ENCODE data around the gene RAB40A.

The RAB40A gene, protein sequence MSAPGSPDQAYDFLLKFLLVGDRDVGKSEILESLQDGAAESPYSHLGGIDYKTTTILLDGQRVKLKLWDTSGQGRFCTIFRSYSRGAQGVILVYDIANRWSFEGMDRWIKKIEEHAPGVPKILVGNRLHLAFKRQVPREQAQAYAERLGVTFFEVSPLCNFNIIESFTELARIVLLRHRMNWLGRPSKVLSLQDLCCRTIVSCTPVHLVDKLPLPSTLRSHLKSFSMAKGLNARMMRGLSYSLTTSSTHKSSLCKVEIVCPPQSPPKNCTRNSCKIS

DNA sequence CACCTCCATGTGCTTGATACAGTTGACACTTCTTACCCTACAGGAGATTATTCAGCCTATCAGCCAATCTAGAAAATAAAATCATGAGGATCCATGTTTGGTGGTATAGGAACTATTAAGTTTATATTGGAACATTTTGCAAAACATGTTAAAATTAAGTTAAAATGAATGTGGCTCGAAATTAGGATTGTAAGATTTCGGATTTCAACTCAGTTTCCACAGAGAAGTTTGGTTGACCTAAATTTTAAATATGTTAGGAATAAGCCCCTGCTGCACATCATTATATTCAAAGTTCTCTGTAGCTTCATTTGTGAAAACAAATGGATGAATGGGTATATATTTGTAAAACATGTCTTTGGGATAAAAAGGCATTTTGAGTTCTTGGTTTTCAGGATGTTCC lies at the start of gene RAB40A:
RAB40A (minus strand) TSS at position 101 of the 400 bp plus-strand sequence. CDS start 18,733 bp downstream, outside the sequence.
- no peak for DNase-seq (ENCODE audit: low read depth in 4 of 4, low spot score in 1 of 4)

DNA sequence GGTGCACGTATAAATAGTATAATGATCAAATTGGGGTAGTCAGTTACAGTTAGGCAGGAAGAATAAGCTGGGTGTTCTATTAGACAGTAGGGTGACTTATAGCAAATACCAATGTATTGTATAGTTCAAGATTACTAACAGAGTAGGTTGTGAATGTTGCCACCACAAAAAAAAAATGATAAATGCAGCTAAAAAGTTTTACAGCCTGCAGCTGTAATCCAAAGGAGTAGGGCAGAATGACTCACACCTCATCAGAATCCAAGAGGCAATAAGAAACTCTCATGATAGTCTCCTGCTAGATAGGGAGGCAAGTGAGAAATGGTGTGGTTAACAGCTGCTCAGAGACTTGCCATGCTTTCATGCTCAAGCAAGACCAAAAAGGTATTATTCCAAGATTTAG lies 46.5 kb upstream of the RAB40A start:
- no peak for DNase-seq (ENCODE audit: low read depth in 4 of 4, low spot score in 1 of 4)

DNA sequence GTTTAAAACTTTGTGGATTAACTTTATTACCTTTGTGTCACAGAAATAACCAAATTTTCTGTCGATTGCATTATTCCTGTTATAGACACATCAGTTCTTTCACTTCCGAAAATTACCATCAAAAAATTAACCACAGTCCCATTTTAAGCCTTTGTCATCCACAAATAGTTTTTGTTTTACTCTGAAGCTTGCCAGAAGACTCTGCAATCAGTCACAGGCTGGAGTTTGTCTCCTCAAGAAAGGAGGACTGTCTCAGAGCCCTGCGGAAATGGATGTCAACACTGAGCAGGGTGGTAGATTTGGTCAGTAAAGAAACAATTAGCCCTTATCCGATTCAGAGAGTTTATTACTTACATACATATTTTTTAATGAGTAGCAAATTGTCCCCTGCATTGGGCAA lies 45.9 kb upstream of the RAB40A start:
- DNase-seq (ENCODE audit: low read depth in 4 of 4, low spot score in 1 of 4), result no peak

DNA sequence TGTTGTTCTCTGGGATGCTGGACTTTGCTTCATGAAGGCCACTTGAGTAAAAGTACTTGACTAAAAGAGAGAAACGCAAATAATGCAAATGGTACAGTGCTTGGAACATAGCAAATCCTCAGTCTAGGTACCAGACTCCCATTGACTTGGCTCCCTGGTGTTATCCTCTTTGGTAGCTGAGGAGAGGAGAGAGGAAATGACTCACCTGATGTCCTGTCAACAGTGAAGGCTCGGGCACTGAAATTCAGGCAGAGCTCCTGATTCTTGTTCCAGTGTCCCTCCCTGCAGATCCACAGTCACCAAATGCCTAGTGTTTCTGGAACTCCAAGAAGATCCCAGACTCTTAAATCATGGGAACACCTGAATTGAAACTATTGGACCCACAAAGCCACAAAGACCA lies 43.5 kb upstream of the RAB40A start:
- DNase-seq (ENCODE audit: low read depth in 4 of 4, low spot score in 1 of 4), result no peak

DNA sequence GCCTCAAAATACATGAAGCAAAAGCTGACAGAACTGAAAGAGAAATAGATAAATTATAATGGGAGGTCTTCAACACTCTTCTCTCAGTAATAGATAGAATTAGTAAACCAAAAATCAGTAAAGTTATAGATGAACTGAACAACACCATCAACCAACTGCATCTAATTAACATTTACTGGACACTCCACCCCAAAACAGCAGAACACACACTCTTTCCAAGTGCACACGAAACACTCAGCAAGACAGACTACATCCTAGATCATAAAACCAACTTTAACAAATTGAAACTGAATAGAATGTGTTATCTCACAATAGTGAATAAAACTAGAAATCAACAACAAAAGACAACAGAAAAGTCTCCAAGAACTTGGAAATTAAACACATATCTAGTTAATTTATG lies 41.0 kb upstream of the RAB40A start:
- DNase-seq (ENCODE audit: low read depth in 4 of 4, low spot score in 1 of 4), result no peak

DNA sequence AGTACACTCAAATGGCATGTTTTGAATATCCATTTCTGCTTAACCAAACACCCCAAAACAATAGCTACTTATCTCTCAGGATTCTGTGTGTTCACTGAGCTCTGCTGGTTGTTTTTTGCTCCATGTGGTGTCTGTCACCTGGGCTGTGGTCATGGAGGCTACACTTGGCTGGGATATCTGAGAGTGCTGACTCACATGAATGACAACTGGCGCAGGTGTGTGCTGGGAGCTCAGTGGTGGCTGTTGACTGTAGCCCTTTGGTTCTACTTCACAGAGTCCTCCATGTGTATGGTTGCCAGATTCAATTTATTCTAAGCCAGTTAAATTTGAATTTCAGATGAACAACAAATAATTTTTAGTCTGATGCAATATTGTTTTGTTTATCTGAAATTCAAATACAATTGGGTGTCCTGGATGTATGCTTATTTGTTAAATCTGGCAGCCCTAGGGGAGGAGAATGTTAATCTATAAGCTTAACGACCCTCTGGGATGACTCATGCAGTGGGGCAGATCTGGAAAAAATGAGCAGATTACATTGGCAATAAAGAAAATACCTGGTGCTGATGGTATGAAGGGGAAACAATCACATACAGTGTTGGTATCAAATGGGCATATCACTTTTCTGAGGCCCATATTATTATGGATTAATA lies 37.8 kb upstream of the RAB40A start:
- no peak for DNase-seq (ENCODE audit: low read depth in 4 of 4, low spot score in 1 of 4)

DNA sequence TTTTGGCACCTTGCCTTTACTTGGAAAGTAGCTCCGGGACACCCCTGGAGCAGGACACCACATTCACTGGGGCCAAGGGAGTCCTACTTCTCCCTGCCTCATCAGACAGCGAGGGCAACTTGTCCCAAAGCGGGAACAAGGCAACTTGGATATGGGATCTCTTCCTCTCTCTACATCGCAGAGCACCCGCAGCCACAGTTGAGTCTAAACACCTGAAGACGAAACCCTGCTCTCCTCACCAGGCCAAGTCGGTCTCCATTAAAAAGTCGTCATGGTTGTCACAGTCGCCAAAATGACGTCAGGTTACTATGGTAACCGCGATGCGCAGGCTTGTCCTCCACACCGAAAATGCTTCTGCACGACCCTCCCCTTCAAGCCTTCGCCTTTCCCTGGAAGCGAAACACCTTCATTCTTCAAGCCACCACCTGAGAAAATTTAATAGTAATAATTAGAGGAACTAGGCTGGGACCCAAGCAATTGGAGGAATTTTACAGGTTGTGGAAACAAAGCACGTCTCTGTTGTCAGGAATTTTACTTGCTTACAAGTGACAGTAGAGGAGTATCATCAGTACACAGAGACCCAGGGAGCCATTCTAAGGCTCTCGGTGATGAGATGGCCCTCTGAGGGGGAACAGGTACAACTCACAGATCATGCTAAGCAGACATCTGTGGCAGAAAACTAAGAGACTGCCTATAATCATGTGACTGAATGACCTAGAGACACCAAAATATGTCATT lies 35.6 kb upstream of the RAB40A start:
- peak; percentile 24 to 49 (median 36) for DNase-seq (ENCODE audit: low read depth in 4 of 4, low spot score in 1 of 4)

DNA sequence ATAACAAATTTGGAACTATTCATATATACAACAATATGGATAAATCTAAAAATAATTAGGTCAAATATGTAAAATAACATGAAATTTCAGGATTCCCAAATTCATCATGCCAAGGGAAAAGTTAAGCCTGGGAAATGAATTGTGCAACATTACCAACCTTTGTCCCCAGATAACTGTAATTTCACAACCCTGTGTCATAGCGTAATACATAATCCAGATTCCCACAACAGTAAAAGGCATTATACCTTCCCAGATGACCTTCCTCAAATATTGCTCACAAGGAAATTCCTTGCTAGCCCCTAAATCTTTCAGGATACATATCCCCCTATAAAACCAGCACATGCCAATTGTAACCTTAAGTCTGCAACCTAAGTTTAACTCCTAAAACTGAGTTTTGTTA lies 32.9 kb upstream of the RAB40A start:
- no peak for DNase-seq (ENCODE audit: low read depth in 4 of 4, low spot score in 1 of 4)

DNA sequence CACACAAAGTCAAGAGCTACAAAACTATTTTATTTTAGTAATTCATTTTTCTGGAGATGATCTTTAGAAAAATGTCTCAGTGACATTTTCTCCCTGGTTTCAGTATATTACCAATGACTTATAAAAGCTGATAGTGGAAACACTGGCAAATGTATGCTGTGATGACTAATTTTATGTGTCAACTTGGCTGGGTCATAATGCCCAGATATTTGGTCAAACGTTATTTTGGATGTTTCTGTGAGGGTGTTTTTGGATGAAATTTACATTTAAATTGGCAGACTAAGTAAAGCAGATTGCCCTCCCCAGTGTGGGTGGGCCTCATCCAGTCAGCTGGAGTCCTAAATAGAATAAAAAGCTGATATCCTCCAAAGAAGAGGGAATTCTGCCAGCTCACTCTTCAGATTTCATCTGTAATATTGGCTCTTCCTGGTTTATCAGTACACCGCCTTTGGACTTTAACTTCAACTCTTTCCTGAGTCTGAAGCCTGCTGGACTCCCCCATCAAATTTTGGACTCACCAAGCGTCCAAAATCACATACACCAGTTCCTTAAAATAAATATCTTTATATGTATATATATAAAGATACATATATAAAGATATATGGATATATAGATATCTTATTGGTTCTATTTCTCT lies 31.2 kb upstream of the RAB40A start:
- no peak for DNase-seq (ENCODE audit: low read depth in 4 of 4, low spot score in 1 of 4)

DNA sequence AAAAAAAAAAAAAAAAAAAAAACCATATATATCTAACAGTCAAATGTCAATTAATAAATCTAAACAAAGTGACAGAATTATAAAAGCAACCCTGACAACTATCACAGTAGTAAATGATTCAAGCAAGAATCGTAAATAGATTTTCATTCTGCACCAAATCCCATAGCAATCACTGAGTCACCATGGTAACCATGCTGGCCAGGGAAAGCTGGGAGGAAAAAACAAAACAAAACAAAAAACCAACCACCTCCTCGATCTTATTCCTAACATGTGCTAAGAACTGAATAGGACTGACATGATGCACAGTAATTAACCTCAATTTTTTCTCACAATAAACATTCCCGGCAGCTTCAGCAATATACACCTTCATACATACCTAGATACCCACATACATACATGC lies 30.6 kb upstream of the RAB40A start:
- DNase-seq (ENCODE audit: low read depth in 4 of 4, low spot score in 1 of 4), result no peak

DNA sequence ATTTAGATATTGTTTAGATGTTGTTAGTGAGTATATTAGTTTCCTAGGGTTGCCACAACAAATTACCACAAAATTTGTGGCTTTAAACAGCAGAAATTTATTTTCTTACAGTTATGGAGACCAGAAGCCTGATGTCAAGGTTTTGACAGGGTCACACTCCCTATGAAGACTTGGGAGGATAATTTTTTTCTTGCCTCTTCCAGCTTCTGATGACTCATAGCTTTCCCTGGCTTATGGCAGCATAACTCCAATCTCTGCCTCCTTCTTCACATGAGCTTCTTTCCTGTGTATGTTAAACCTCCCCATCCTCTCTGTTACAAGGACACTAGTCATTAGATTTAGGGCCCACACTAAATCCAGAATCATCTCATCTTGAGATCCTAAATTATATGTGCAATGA lies 20.9 kb upstream of the RAB40A start:
- DNase-seq (ENCODE audit: low read depth in 4 of 4, low spot score in 1 of 4), result no peak

DNA sequence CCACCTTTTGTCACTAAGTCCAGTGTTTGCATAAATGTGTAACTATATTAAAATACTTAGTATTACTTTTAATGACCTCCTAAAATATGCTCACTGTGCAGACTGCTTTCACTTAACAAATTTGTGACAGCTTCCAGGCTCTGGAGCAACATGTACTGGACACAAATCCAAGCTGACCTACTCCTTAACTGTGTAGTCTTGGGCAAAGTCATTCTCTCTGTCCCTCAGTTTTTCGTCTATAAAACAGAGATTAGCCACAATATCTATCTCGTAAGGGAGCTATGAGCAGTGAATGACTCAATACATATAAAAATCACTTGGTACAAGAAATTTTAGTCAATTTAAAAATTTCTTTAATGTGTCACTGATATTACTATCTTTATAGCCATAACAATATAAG lies 20.4 kb upstream of the RAB40A start:
- no peak for DNase-seq (ENCODE audit: low read depth in 4 of 4, low spot score in 1 of 4)

DNA sequence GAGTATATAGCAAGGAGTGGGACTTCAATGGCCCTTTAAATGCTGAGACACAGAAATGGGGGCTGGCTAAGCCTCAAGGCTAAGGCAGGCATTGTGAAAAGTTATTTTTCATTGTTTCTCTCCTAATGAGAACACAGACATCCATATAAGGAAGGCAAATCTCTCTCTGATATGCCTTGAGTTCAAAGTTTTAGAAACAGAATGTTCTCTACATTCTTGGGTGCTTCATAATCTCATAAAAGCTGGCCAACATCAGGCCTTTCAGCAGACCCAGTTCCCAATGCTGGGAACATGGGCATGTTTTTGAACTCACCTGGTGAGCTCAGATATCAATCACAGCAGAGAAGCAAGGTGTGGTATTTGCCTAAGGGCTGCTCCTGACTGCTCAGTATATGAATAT lies 19.4 kb upstream of the RAB40A start:
- no peak for DNase-seq (ENCODE audit: low read depth in 4 of 4, low spot score in 1 of 4)

DNA sequence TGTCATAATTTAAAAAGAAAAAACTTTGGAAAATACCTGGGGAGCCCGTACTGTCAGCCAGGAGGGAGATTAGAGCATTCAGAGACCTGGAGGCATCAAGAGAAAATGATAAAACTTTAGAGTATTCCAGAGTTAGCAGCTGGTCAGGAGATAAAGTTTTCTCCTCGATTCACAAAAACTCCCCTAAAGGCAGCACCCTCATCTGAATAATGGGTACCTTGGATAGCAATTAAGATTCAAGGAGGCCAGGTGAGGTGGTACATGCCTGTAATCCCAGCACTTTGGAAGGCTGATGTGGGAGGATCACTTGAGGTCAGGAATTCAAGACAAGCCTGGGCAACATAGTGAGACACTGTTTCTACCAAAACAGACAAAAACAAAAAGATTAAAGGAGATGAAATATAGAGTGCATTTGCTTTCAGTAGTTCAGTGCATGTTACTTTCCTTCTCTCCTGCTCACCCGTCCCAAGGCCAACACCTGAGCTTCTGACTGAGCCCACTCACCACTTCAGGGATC lies 18.6 kb upstream of the RAB40A start:
- DNase-seq (ENCODE audit: low read depth in 4 of 4, low spot score in 1 of 4), result no peak

DNA sequence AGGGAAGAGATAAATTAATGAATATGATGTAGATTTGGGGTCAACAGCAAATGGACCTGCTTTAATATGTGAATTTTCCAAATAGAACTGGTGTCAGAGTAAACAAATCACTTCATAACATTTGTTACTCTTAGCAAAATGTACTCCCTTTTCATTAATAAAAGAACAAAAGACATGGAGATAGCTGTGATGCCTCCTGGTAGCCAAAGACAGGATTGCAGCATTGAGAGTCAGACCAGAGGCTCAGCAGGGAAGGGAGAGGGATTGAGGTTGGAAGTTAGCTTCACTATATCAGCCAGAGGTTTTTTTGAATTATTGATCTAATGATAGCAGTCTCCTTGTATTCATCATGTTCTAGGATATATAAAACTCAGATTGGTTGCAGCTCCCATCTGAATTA lies 17.4 kb upstream of the RAB40A start:
- DNase-seq (ENCODE audit: low read depth in 4 of 4, low spot score in 1 of 4), result no peak

DNA sequence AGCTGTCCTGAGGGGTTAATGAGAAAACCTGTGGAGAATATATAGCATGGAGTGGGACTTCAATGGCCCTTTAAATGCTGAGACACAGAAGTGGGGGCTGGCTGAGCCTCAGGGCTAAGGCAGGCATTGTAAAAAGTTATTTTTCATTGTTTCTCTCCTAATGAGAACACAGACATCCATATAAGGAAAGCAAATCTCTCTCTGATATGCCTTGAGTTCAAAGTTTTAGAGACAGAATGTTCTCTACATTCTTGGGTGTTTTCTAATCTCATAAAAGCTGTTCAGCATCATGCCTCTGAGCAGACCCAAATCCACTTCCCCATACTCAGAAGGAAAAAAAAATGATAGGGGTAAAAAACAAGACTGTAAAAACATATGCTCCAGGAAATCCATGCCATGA lies 16.8 kb upstream of the RAB40A start:
- no peak for DNase-seq (ENCODE audit: low read depth in 4 of 4, low spot score in 1 of 4)

DNA sequence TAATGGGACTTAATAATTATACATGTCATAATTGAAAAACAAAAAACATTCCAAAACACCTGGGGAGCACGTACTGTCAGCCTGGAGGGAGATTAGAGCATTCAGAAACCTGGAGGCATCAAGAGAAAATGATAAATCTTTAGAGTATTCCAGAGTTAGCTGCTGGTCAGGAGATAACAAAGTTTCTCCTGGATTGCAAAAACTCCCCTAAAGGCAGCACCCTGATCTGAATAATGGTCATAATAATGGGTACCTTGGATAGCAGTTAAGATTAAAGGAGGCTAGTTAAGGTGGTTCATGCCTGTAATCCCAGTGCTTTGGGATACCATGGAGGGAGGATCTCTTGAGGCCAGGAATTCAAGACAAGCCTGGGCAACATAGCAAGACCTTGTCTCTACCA lies 15.9 kb upstream of the RAB40A start:
- no peak for DNase-seq (ENCODE audit: low read depth in 4 of 4, low spot score in 1 of 4)

DNA sequence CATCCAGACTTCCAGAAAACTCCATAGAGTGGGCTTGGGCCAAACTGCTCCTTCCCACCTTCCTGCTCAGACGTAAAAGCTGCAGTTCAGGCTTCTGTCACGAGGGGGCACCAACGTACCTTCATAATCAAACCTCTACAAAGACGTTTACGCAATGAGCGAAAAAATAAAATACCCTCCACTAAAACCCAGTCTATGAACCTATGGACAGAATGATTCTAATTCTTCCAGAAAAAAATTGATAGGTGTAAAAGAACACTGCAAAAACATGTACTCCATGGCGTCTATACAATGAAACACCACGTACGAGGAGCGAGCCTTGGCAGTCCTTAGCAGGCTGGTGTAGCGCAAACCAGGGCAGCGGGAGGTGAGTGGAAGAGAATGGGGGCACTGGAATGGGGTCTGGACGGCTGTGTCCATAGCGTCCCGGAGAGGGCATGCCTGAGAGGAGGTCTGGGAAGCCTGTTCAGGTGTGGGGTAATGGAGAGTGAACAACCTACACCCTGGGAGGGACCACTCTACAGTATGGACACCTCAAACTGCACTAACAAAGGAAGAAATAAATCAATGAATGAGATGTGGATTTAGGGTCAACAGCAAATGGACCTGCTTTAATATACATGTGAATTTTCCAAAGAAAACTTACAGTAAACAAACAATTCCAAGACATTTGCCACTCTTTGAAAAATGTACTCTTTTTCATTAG lies 14.4 kb upstream of the RAB40A start:
- DNase-seq (ENCODE audit: low read depth in 4 of 4, low spot score in 1 of 4), result peak; percentile 35 to 67 (median 38)

DNA sequence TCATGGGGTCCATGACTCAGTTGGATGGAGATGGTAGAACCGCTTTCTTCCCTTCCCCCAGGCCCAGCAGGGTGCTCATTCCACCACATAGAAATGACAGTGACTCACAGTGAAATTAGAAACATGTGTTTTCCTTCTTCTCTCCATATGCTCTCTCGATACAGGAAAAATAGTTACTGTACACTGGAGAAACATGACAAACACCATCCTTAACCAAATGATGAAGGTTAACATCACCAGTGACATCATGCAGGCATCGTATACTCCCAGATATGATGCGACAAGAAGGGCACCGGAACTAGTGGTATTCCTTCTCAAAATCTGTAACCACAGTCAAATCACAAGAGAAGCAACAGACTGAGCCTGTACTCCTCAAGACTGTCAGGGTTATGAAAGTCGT lies 11.7 kb upstream of the RAB40A start:
- no peak for DNase-seq (ENCODE audit: low read depth in 4 of 4, low spot score in 1 of 4)

DNA sequence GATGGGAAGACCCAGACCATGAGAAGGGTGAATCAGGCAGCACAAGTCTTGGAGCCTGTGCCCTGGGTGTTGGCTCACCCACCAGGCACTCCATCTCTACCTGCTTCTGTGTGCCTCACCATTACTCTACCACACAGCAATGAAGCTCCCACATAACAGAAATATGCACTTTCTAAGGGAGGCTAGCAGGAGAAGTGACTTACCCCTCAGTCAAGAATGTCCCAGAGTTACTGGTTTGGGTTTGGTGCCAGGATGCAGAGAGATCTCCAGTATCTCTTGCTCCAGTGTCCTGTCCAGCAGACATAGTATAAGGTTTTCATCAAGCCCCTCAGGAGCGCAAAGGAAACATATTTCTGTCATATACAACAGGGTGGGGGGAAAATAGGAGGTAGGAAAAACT lies 11.3 kb upstream of the RAB40A start:
- DNase-seq (ENCODE audit: low read depth in 4 of 4, low spot score in 1 of 4), result no peak

DNA sequence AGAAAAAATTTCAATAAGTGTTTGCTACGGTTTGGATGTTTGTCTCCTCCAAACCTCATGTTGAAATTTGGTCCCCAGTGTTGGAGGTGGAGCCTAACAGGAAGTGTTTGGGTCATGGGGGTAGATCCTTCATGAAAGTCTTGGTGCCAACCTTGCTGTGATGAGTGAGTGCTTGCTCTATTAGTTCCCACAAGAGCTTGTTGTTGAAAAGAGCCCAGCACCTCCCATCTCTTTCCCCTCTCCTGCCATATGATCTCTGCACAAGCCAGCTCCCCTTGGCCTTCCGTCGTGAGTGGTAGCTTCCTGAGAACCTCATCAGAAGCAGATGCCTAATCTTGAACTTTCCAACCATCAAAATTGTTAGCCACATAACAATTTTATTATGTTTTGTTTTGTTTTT lies 10.3 kb upstream of the RAB40A start:
- no peak for DNase-seq (ENCODE audit: low read depth in 4 of 4, low spot score in 1 of 4)
